GM18861 (cell line): ENCODE data around the gene MX1.

ENCODE experiments used
- ATAC-seq: cut with Tn5 transposase; IDR thresholded peaks from one replicate; pipeline ENCODE4 v1.9.1; 2021; ENCODE audit not compliant: unreplicated experiment

Gene MX1

GRCh38 chr21:41488080-41488479 lies 62.0 kb downstream of the MX1 start:
- ATAC-seq: no peak

DNA sequence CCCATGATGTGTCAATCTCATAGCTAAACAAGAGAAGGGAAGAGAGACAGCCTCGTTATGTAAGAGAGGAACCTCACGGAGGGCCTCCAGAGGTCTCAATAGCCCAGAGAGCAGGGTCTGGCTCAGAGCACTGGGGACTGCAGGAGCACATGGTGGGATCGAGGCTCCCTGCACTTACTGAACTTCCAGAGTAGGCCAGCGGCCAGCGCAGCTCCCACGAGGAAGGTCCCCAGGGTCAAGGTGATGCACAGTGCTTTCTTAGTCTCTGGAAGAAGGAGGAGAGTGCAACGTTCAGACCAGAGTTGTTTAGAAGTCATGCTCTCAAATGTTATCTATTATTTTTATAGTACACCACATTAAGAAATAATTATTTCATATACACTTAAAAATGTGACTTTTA lies 63.3 kb downstream of the MX1 start:
- ATAC-seq: no peak

GRCh38 chr21:41490330-41490729 lies 64.3 kb downstream of the MX1 start:
- no peak for ATAC-seq

DNA sequence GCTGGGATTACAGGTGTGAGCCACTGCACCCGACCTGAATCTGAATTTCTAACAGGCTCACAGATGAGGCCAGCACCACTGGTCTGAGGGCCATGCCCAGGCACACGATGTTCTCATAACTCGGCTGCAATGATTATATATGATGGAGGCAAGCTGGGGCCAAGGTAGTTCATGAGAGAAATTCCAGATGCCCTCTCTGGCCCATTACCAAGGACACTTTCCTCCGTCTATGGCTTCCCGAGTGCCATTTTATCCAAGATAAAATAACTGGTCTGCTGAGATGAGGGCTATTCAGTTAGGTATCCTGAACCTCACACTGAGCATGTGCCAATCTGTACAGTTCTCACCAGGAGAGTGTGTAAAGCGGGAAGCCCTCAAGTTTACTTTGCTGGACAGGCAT lies 65.4 kb downstream of the MX1 start:
- ATAC-seq: no peak

DNA sequence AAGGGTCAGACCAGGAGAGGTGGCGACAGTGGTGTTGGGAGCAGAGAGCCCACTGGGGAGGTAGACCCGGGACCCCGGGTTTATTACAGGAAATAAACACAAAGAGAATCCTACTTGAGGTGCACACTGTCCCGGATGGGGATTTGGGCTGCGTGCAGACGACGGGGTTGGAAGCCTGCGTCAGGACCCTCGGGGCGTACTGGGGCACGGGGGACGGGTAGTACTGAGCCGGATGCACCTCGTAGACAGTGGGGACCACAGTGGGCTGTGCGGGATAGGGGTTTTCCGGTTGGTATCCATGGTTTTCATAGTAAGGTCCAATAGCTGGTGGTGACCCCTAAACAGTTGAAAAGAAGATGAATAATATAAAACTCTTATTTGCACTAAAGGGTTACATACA lies 68.2 kb downstream of the MX1 start:
- no peak for ATAC-seq

DNA sequence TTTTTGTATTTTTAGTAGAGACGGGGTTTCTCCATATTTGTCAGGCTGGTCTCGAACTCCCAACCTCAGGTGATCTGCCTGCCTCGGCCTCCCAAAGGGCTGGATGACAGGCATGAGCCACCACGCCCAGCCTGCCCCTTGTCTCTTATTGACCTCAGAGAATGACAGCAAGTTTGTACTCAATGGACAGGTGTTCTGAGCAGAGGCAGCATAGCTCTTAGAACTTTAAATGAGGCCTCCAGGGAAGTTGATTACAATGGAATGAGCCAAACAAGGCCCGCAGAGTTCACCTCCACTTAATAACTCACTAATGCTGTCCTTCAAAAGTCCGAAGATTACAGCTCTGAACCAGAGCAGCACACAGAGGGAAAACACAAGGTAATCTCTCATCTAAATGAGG lies 71.0 kb downstream of the MX1 start:
- ATAC-seq: no peak

GRCh38 chr21:41497788-41498187 lies 71.7 kb downstream of the MX1 start:
- ATAC-seq: no peak

DNA sequence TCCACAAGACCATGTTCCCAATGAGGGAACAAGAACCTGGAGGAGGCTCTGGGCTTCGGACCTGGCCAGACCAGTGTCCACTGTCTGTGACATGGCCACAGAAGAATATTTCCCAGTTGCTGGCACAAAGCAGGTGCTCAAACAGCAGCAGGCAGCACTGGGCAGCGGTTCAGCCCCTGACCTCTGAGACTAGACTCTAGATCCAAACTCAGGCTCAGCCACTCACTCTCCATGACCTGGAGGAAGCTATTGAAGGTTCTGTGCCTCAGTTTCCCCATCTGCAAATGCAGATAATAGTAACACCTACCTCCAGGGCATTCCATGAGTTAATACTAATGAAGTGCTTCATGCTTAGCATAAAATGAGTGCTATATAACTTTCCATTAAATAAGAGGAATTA lies 73.9 kb downstream of the MX1 start:
- ATAC-seq: no peak

- ATAC-seq: no peak
These were observed 74.3 kb downstream of the MX1 start for GRCh38 chr21:41500363-41500762.

GRCh38 chr21:41500931-41501381 lies 74.9 kb downstream of the MX1 start:
- ATAC-seq: no peak

DNA sequence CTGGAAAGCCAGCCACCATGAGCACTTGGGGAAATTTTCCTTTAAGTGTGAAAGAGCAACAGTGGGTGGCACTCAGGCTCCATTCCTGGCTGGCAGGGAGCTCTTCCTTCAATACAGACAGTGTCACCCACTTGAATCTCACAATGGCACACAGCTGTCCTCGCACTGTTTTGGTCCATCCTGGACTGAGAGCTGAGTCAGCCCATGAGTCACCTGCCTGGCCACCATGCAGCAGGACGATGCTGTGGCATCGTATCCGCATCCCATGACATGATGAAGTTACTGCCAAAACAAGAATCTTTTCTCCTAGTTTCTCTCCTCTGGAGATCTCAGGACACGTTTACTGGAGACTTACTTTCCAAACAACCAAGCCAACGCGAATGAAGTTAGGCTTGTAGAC lies 75.9 kb downstream of the MX1 start:
- no peak for ATAC-seq

DNA sequence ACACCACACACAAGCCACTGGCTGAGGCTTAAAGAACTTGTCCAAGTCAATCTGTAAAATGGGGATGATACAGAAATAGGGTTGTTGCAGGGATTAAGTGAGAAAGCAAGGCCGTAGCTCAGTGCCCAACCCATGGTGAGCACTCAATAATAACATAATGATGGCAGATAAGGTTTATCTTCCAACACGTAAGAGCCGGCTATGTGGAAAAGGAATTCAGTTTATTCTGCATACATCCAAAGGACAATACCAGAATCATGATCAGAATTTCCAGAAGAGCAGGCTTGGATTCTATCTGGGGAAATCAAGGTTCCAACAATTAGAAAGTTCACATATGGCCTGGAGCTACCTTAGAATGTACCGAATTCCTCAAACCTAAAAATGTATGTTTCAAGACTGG lies 77.3 kb downstream of the MX1 start:
- no peak for ATAC-seq

DNA sequence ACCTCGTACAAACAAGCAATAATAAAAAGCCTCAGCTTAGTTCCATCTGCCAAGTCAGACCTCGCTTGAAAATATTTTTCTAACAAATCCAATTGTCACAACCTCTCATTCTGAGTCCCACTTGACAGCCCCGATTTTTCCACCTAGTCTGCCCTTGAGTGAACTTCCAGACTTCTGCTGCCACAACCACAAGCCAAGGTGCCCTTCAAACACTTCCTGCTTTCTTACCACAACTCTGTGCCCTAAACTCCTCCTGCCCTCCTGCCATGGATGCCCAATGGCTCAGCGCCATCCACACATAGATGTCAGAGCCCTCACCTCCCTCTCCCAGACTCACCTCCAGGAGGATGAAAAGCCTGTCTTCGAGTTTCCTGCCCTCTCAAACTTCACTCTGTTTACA lies 78.0 kb downstream of the MX1 start:
- ATAC-seq: no peak

GRCh38 chr21:41506005-41506594 lies 80.1 kb downstream of the MX1 start:
- ATAC-seq: no peak

GRCh38 chr21:41506611-41507520 lies 80.8 kb downstream of the MX1 start:
- ATAC-seq: no peak

DNA sequence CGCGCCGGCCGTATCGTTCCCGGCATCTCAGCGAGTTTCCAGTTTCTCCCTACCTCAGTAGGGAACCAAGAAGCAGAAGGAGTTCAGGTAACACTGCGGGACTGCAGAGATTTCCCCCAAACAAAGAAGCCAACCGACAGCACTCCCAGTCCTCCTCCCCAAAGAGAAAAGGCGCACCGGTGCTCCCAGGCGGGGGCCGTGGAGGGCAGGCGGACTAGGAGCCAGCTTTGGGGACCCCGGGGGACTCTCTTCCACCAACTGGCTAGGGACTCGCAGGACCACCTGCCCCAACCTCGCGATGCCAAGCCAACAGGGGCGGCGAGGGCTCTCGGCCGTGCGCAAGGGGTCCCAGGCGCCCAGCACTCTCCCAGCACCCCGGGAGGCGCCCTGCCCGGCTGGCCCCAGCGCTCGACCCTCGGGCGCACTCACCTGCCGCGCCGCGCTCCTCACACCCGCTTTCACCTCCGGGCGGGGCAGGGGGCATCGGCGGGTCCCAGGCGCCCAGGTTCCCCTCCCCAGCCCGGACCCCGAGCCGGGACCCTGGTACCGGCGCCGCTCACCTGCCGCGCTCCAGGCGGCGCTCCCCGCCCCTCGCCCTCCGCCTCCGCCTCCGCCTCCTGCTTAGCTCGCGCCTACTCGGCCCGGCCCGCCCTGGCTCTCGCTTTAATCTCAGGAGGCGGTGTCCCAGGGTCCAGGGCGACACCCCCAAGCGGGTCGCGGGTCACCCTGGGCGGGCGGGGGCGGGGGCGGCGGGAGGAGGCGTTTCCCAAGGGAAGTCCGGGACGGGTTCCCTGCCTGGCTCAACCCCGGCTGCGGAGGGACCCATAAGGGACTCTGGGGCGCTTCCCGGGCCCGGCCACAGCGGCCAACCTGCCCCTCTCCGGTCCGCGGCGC lies 81.7 kb downstream of the MX1 start, which contains the start of gene TMPRSS2:
Gene TMPRSS2 (minus strand): TSS at position 638 of the 894 bp plus-strand sequence. CDS start 10,025 bp downstream, outside the sequence.
- no peak for ATAC-seq

GRCh38 chr21:41508415-41509144 lies 82.5 kb downstream of the MX1 start:
- no peak for ATAC-seq
